ENCODE data around the gene AGBL4. TPM values are rescaled to one million over a fixed set of nuclear protein-coding genes. Genes with fewer than 3 reads are reported as not detected.

Gene AGBL4
- total and polyA plus RNA-seq, 9 of the 15 experiments (the other 6 are each of a cell fraction or from before 2014, with no cell fraction given), result 0.11 TPM; not detected in 7

GRCh38 chr1:49187056-49187455, 836.7 kb downstream of the AGBL4 start (continued):
- TF ChIP-seq SIN3A (IDR thresholded peaks at IDR 0.05; ENCODE audit: borderline replicate concordance in 2 of 2, control insufficient read depth in 1 of 2, low read depth in 2 of 2, low read length in 2 of 2) (no peak), E2F5 (CRISPR knock-in tag; IDR thresholded peaks at IDR 0.05) (no peak), PML (IDR thresholded peaks at IDR 0.05; ENCODE audit: low read length) (no peak), COPS2 (conservative IDR thresholded peaks at IDR 0.05) (no peak), NFRKB (IDR thresholded peaks at IDR 0.05; ENCODE audit: low read depth) (no peak)

DNA sequence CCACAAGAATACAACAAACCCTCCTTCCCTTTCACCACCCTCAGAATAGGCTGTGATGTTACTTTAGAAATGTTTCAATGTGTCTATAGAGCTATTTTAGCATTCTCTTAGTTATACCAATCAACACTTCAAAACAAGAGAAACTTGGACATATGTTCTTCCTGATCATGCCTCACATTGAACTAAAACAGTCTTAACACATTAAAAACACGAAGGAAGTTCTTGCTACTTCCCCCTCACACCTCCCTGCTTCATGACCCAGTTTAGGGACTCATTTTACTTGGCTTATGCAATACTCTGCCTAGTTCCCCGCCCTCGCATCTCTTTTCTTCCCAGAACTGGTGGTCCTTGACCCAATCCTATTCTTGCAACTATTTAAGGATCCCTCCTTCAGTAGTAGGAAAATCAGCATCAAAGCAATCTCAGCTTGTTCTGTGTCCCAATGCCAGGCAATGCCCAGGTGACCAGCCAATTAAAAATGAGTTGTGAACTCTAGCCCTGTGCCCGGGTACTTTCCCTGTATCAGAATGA, 838.2 kb downstream of the AGBL4 start:
- Histone ChIP-seq H3K4me3 (no peak overlapping the region), H3K9me1 (ENCODE audit: control insufficient read depth, insufficient read depth, low read length) (no peaks in the 10 kb centered on the region), H3K36me3 (ENCODE audit: control insufficient read depth, insufficient read depth, low read length) (no peaks in the 10 kb centered on the region), H3K79me2 (ENCODE audit: control insufficient read depth, insufficient read depth, low read length) (no peaks in the 10 kb centered on the region), H3K27me3 (ENCODE audit: control insufficient read depth in 2 of 2, insufficient read depth in 2 of 2, low read length in 2 of 2) (no peaks in the 10 kb centered on the region), H3K9me3 (replicated peaks; ENCODE audit: control insufficient read depth, insufficient read depth, low read depth, low read length) (no peaks in the 10 kb centered on the region; the same call in 1 of the 2 replicates), H3K4me1 (replicated peaks in 1 of 2; ENCODE audit: control insufficient read depth in 2 of 2, insufficient read depth in 2 of 2, low read length in 2 of 2) (no peaks in the 10 kb centered on the region), H2AFZ (ENCODE audit: low read depth, low read length) (no peak overlapping the region), H3K9ac (ENCODE audit: insufficient read depth in 1 of 2, low read depth in 2 of 2, low read length in 2 of 2) (no peak overlapping the region), H3K4me2 (ENCODE audit: insufficient read depth, low read length) (no peak overlapping the region), H4K20me1 (replicated peaks; ENCODE audit: control insufficient read depth, insufficient read depth, low read length) (no peaks in the 10 kb centered on the region), H3K27ac (ENCODE audit: extremely low read depth, low read depth, low read length) (no peak overlapping the region)
- TF ChIP-seq TOE1 (IDR thresholded peaks at IDR 0.05; ENCODE audit: borderline replicate concordance) (no peak), TOE1 (CRISPR knock-in tag; IDR thresholded peaks at IDR 0.05; ENCODE audit: borderline replicate concordance, low read depth) (no peak)
- DNase-seq (ENCODE audit: extremely low read depth in 1 of 4, low spot score in 3 of 4) (no peak), ATAC-seq (no peak), FAIRE-seq (no peak)
- WGBS (ENCODE audit: insufficient coverage, low coverage, missing lambda C conversion rate), result 0% methylated on average over 4 of the region's 4 CpGs
- POLR2A ChIA-PET, result no interaction called here
- CTCF ChIA-PET (ENCODE audit: low intra/inter-chr PET ratio), result no interaction called here
- in situ Hi-C loops (cut with MboI) (no loop called here), intact Hi-C loops (cut with micrococcal nuclease) (no loop called here)
- BruUV-seq (replicated peaks), result no TSS peak
